Tibial nerve (tissue), 4 donors: Measurements from ENCODE around the gene KCNQ1. TPM values are rescaled to one million over a fixed set of nuclear protein-coding genes. Genes with fewer than 3 reads are reported as not detected.

Experiments used
- DNase-seq, 2 donors: peaks; one replicate each; pipeline ENCODE4 v3.0.0-alpha.2; 2019; ENCODE audit warnings: low spot score in 2 of 2
- H3K27ac ChIP-seq, 4 donors: fragments of 200-600 bp; sonication (generic) in 3 of 4; one replicate each; pipeline ENCODE4 v1.5.1; 2017 to 2019; ENCODE audit warnings: mild to moderate bottlenecking in 1 of 4
- H3K27me3 ChIP-seq, 2 donors: fragments of 200-600 bp; sonication (generic) in 1 of 2; one replicate each; pipeline versions ENCODE4 v1.5.1 to v1.6.0; 2017 to 2019
- H3K36me3 ChIP-seq, 3 donors: fragments of 200-600 bp; sonication (generic); one replicate each; pipeline ENCODE4 v1.5.1; 2018 to 2019
- H3K4me1 ChIP-seq, 4 donors: fragments of 200-600 bp; sonication (generic) in 3 of 4; one replicate each; pipeline ENCODE4 v1.5.1; 2017 to 2019
- H3K4me3 ChIP-seq, 4 donors: fragments of 200-600 bp; sonication (generic) in 3 of 4; one replicate each; pipeline ENCODE4 v1.5.1; 2017 to 2019; ENCODE audit warnings: mild to moderate bottlenecking in 1 of 4, moderate library complexity in 1 of 4
- H3K9me3 ChIP-seq, 4 donors: fragments of 200-600 bp; sonication (generic) in 3 of 4; one replicate each; pipeline ENCODE4 v1.5.1; 2017 to 2019
- EP300 ChIP-seq, 2 donors: sonication (generic); formaldehyde crosslinking; IDR thresholded peaks; one replicate each; pipeline ENCODE4 v1.6.1; 2017; ENCODE audit warnings: antibody characterized with exemption in 2 of 2, mild to moderate bottlenecking in 1 of 2
- POLR2A ChIP-seq, 2 donors: fragments of 450-650 bp; IDR thresholded peaks; one replicate each; pipeline ENCODE4 v1.6.1; 2017; ENCODE audit warnings: antibody characterized with exemption in 2 of 2, mild to moderate bottlenecking in 2 of 2, moderate library complexity in 2 of 2
- WGBS, 2 donors: methylation state at CpG; one replicate each; pipeline ENCODE4 v1.1.5; 2018; 5-methylcytosine and 5-hydroxymethylcytosine counted together
- total RNA-seq, 4 donors: library from RNA; depleted of rRNA; stranded (reverse); fragments of >200 nt; gene quantifications; one replicate each; pipeline ENCODE4 v1.1.0, GENCODE V29; 2016
- TF ChIP-seq, protein P1 (sequence below), 5 experiments: fragments of 200-600 bp in 3 of 5; fragments of 450-650 bp in 2 of 5; sonication (generic) in 3 of 5; IDR thresholded peaks; one replicate each; pipeline ENCODE4 v1.5.1; 2016 to 2019; ENCODE audit warnings: antibody characterized with exemption in 5 of 5, mild to moderate bottlenecking in 3 of 5, moderate library complexity in 2 of 5

The KCNQ1 gene
- total RNA-seq, 4 donors from 2014 or later: 3.5 to 11.4 (median 7.5) TPM

DNA sequence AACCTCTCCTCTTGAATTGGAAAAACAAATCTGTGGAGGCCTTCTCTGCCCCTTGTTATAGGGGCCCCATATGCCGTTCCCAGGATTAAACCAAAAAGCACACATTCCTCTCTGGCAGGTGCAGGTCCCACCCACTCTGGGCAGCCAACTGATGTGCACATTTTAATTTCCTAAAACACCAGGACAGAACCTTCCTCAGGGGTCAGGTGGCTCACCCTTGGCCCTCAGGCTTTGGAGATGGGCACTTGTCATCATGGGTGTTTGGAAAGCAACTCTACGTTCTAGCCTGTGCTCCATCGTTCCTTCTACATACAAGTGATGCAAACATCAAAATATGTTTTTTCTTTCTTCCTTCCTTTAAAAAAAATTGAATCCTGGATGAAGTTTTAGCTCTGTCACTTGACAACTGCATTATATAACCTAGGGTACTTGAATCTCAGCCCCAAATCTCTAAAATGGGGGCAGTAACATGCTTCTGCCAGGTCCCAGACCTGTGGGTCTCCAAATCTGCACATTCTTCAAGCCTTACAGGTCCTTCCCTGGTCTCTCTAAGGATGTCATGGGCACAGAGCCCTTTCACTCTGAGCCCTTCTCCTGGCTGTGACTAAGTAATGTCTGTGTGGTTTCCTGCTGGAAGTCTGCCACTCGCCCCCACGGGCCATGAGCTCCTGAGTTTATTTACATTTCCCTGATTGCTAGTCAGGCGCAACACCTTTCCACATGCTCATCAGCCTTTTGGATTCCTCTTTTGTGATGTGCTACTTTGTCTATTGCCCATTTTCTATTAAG lies 211.2 kb downstream of the KCNQ1 start:
- no peak for DNase-seq
- TF ChIP-seq, protein P1, sequence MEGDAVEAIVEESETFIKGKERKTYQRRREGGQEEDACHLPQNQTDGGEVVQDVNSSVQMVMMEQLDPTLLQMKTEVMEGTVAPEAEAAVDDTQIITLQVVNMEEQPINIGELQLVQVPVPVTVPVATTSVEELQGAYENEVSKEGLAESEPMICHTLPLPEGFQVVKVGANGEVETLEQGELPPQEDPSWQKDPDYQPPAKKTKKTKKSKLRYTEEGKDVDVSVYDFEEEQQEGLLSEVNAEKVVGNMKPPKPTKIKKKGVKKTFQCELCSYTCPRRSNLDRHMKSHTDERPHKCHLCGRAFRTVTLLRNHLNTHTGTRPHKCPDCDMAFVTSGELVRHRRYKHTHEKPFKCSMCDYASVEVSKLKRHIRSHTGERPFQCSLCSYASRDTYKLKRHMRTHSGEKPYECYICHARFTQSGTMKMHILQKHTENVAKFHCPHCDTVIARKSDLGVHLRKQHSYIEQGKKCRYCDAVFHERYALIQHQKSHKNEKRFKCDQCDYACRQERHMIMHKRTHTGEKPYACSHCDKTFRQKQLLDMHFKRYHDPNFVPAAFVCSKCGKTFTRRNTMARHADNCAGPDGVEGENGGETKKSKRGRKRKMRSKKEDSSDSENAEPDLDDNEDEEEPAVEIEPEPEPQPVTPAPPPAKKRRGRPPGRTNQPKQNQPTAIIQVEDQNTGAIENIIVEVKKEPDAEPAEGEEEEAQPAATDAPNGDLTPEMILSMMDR (IDR thresholded peaks at IDR 0.05): no peak
- TF ChIP-seq EP300 (IDR thresholded peaks at IDR 0.05) (no peak), POLR2A (IDR thresholded peaks at IDR 0.05) (no peak)
- 75 to 81% methylated on average over 6 of the region's 6 CpGs for WGBS, 2 donors

DNA sequence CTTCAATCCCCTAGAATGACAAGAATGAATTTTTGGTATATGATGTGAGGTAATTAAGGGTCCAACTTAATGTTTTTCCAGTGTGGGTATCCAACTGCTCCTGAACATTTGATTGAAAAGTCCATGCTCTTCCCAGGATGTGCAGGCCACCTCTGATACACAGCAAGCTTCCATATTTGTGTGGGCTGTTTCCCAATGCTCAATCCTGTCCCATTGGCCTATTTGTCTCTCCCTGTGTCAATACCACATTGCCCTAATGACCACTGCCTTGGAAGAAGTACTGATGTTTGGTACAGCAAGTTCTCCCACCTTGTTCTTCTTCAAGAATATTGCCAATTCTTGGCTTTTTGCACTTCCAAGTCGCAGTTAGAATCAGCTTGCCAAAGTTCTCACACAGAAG lies 212.1 kb downstream of the KCNQ1 start:
- Histone ChIP-seq H3K4me1 (peaks cover 0 to 3% (median 0%) of the 10 kb centered on the region in 4 donors), H3K27ac (no peak overlapping the region), H3K27me3 (no peaks in the 10 kb centered on the region), H3K4me3 (no peak overlapping the region), H3K36me3 (peaks cover 0 to 8% (median 0%) of the 10 kb centered on the region in 3 donors), H3K9me3 (peaks cover 0 to 99% (median 9%) of the 10 kb centered on the region in 4 donors)
- TF ChIP-seq EP300 (IDR thresholded peaks at IDR 0.05): no peak
- TF ChIP-seq, protein P1 (IDR thresholded peaks at IDR 0.05): no peak
- TF ChIP-seq POLR2A (IDR thresholded peaks at IDR 0.05): no peak
- no peak for DNase-seq
- 78 to 86% methylated on average over 1 of the region's 1 CpG for WGBS, 2 donors

More for the DNA sequence above, 211.2 kb downstream of the KCNQ1 start:
- peaks cover 0 to 99% (median 12%) of the 10 kb centered on the region in 4 donors for H3K9me3 ChIP-seq
- H3K27ac ChIP-seq: no peak overlapping the region
- H3K36me3 ChIP-seq: peaks cover 0 to 4% (median 0%) of the 10 kb centered on the region in 3 donors
- H3K4me3 ChIP-seq: no peak overlapping the region
- H3K4me1 ChIP-seq: peaks cover 0 to 3% (median 0%) of the 10 kb centered on the region in 4 donors
- no peaks in the 10 kb centered on the region for H3K27me3 ChIP-seq

DNA sequence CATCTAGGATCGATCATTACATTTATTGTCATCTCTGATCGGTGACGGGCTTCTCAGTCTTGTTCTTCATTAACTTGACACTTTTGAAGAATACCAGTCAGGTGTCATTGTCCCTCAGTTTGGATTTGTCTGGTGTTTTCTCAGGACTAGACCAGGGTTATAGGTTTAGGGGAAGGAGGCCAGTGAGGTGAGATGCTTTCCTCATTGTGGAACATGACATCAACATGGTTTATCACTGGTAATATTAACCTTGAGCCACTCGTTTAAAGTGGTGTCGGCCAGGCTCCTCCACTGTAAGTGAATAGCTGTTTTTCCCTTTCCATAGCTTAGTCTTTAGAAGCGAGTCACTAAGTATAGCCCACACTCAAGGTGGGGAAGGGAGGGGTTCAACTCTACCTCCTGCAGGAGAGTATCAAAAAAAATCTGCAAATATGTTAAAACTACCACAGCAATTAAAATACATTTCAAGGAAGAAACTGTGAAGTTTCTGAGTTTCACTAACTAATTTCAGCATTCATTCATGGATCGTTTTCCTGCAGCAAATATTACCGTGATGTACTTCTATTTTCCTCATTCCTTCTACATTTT lies 213.0 kb downstream of the KCNQ1 start:
- Histone ChIP-seq H3K36me3 (peaks cover 0 to 17% (median 0%) of the 10 kb centered on the region in 3 donors), H3K27ac (no peak overlapping the region), H3K4me1 (peaks cover 0 to 3% (median 0%) of the 10 kb centered on the region in 4 donors), H3K9me3 (peaks cover 0 to 99% (median 9%) of the 10 kb centered on the region in 4 donors), H3K27me3 (no peaks in the 10 kb centered on the region), H3K4me3 (no peak overlapping the region)
- TF ChIP-seq, protein P1 (IDR thresholded peaks at IDR 0.05): no peak
- no peak for TF ChIP-seq EP300 (IDR thresholded peaks at IDR 0.05)
- no peak for TF ChIP-seq POLR2A (IDR thresholded peaks at IDR 0.05)
- no peak for DNase-seq
- 93% methylated on average over 8 of the region's 8 CpGs for WGBS, 2 donors

DNA sequence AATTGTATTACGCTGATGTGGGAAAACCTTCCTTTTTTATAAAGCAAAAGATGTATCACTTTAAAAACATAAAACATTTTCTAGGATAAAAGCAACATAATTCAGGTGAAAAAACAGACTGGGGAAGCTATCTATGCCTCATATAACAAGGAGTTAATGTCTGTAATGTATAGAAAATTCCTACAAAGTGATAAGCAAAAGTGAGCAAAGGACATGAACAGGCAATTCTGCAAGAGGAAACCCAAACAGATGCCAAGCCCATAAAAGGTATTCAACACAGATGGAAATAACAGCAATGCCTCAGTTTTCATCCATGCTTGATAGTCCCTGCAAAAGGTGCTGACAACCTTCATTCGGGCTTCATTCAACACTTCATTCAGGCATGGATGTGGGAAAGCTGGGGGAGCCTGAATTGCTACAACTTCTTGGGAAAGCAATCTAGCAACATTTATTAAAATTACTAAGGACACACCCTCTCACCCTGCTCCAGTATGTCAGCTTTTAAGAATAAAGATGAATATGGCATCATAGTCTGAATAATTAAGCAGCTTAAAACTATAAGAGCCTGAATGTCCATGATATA lies 215.6 kb downstream of the KCNQ1 start:
- no peak overlapping the region for H3K4me3 ChIP-seq
- no peak overlapping the region for H3K27ac ChIP-seq
- H3K27me3 ChIP-seq: no peaks in the 10 kb centered on the region
- 92 to 98% methylated on average over 2 of the region's 2 CpGs for WGBS, 2 donors
- H3K36me3 ChIP-seq: peaks cover 0 to 44% (median 0%) of the 10 kb centered on the region in 3 donors
- peaks cover 0 to 90% (median 9%) of the 10 kb centered on the region in 4 donors for H3K9me3 ChIP-seq
- no peak for DNase-seq
- H3K4me1 ChIP-seq: peaks cover 0 to 3% (median 0%) of the 10 kb centered on the region in 4 donors
- TF ChIP-seq, protein P1 (IDR thresholded peaks at IDR 0.05): no peak
- TF ChIP-seq POLR2A (IDR thresholded peaks at IDR 0.05): no peak
- no peak for TF ChIP-seq EP300 (IDR thresholded peaks at IDR 0.05)
